Measurements from ENCODE around the gene DDX31. TPM values are rescaled to one million over a fixed set of nuclear protein-coding genes. Genes with fewer than 3 reads are reported as not detected.

DDX31 gene
- total RNA-seq, 4 donors from 2014 or later = 33.4 to 44.1 (median 36.0) TPM

DNA sequence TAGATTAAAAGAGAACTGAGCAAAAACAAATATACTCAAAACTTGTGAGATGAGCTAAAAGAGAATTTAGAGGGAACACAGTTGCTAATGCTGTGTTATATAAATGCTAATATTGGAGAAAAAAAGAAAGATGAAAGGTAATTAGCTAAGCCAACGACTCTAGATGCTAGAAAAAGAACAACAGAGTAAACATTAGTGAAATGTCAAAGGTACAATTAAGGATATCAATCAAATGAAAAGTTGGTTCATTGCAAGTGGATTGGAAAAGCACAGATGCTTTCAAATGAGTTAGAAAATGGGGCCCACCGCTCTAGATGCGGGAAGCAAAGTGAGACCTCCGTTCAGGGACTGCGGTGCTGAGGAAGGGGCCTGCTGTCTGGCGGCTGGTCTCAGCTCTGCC lies 105.3 kb downstream of the DDX31 start:
- no peak overlapping the region for H3K27ac ChIP-seq
- TF ChIP-seq, protein P1, sequence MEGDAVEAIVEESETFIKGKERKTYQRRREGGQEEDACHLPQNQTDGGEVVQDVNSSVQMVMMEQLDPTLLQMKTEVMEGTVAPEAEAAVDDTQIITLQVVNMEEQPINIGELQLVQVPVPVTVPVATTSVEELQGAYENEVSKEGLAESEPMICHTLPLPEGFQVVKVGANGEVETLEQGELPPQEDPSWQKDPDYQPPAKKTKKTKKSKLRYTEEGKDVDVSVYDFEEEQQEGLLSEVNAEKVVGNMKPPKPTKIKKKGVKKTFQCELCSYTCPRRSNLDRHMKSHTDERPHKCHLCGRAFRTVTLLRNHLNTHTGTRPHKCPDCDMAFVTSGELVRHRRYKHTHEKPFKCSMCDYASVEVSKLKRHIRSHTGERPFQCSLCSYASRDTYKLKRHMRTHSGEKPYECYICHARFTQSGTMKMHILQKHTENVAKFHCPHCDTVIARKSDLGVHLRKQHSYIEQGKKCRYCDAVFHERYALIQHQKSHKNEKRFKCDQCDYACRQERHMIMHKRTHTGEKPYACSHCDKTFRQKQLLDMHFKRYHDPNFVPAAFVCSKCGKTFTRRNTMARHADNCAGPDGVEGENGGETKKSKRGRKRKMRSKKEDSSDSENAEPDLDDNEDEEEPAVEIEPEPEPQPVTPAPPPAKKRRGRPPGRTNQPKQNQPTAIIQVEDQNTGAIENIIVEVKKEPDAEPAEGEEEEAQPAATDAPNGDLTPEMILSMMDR (IDR thresholded peaks at IDR 0.05) = no peak
- no peaks in the 10 kb centered on the region for H3K27me3 ChIP-seq
- H3K9me3 ChIP-seq = no peaks in the 10 kb centered on the region
- no peak for DNase-seq
- 77 to 83% methylated on average over 6 of the region's 6 CpGs for WGBS, 2 donors
- H3K4me3 ChIP-seq (replicated peaks in 1 of 3) = no peak overlapping the region
- intact Hi-C loops (cut with DNase I) = no loop called here
- H3K36me3 ChIP-seq = no peaks in the 10 kb centered on the region
- H3K4me1 ChIP-seq = peaks cover 0 to 12% of the 10 kb centered on the region in 2 donors

DNA sequence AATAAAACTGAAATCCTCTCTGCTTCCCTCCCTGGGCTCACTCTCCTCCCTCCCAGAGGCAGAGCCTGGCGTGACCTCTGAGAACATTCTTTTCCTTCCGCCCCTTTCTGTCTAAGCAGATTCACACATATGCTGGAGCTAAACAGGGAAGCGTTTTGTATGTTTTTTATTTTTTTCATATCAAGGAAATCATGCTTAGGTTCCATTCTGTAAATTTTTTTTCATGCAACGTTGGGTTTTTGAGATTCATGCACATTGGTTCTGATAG lies 107.5 kb downstream of the DDX31 start:
- peaks cover 0 to 12% of the 10 kb centered on the region in 2 donors for H3K4me1 ChIP-seq
- no peak for DNase-seq
- WGBS, 2 donors = 55 to 65% methylated on average over 4 of the region's 4 CpGs
- H3K27ac ChIP-seq = no peak overlapping the region
- no peaks in the 10 kb centered on the region for H3K36me3 ChIP-seq
- intact Hi-C loops (cut with DNase I) = no loop called here
- TF ChIP-seq, protein P1 (IDR thresholded peaks at IDR 0.05) = no peak
- H3K9me3 ChIP-seq = no peaks in the 10 kb centered on the region
- no peaks in the 10 kb centered on the region for H3K27me3 ChIP-seq
- no peak overlapping the region for H3K4me3 ChIP-seq (replicated peaks in 1 of 3)

DNA sequence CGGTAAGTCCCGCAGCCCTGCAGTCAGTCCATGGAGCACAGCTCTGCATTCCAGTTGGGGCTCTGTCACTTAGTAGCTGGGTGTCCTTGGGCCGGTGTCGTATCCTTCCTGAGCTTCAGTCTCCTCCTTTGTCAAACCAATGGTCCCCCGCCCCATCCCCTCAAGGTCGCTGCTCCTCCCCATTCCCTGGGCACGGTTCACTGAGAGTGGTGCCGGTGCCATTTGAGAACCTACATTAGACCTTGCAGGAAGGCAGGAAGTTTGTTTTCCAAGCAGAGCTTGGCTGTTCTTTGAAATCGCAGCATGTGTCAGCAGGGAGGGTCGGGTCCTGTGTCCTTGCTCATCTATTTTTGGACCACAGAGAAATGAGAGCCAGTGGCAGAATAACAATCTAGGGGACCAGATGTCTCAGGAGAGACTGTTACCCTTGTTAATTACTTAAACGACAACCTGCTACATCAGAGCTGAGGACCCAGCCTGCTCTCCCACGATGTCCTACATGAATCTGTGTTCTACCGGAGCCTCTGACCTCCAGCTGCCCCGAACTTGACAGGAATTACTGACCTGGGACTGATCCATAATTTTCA lies 109.1 kb downstream of the DDX31 start:
- DNase-seq = peak in 1 of 2 donors; percentile 18
- Histone ChIP-seq H3K36me3 (no peaks in the 10 kb centered on the region), H3K4me1 (peaks cover 0 to 12% of the 10 kb centered on the region in 2 donors), H3K27ac (no peak overlapping the region), H3K9me3 (no peaks in the 10 kb centered on the region), H3K27me3 (no peaks in the 10 kb centered on the region), H3K4me3 (replicated peaks in 1 of 3) (no peak overlapping the region)
- WGBS, 2 donors = 18 to 28% methylated on average over 14 of the region's 14 CpGs
- intact Hi-C loops (cut with DNase I) = no loop called here
- TF ChIP-seq, protein P1 (IDR thresholded peaks at IDR 0.05) = no peak
- TF ChIP-seq POLR2A (IDR thresholded peaks at IDR 0.05) = no peak

DNA sequence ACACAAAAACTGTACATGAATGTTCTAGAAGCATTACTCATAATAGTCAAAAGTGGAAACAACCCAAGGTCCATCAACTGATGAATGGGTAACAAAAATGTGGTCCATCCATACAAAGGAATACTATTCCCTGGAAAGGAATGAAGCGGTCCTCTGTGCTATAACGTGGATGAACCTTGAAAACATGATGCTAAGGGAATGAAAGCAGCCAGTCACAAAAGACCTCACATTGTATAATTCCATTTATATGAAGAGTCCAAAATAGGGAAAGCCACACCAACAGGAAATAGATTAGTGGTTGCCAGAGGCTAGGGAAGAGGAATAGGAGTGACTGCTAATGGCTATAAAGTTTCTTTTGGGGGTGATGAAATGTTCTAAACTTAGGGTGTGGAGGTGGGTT lies 110.1 kb downstream of the DDX31 start:
- Histone ChIP-seq H3K4me3 (replicated peaks in 1 of 3) (no peak overlapping the region), H3K4me1 (peaks cover 0 to 12% of the 10 kb centered on the region in 2 donors), H3K9me3 (no peaks in the 10 kb centered on the region), H3K27ac (no peak overlapping the region), H3K27me3 (no peaks in the 10 kb centered on the region), H3K36me3 (no peaks in the 10 kb centered on the region)
- WGBS, 2 donors = 90% methylated on average over 2 of the region's 2 CpGs
- DNase-seq = no peak
- intact Hi-C loops (cut with DNase I) = no loop called here
- no peak for TF ChIP-seq POLR2A (IDR thresholded peaks at IDR 0.05)
- TF ChIP-seq, protein P1 (IDR thresholded peaks at IDR 0.05) = no peak

DNA sequence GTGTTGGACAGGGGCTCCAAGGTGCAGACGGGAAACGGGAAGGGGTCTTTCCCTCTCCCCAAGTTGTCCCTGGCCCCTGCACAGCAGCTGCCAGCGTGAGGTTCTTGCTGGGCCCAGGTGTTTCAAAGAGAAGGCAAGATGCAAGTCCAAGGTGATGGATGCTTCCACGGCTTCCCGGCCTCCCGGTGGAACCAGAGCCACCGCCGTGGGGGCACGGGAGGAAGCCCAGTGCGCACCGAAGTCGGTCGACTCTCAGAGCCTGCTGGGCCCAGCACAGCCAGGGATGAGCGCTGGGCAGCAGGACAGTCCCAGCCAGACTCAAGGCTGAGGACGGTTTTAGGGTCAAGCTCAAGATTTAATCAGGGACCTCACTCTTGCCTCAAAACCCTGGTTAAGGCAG lies 112.6 kb downstream of the DDX31 start:
- no peak for TF ChIP-seq POLR2A (IDR thresholded peaks at IDR 0.05)
- TF ChIP-seq, protein P1 (IDR thresholded peaks at IDR 0.05) = no peak
- Histone ChIP-seq H3K27ac (no peak overlapping the region), H3K27me3 (no peaks in the 10 kb centered on the region), H3K9me3 (no peaks in the 10 kb centered on the region), H3K4me3 (replicated peaks in 1 of 3) (no peak overlapping the region), H3K4me1 (peaks cover 0 to 12% of the 10 kb centered on the region in 2 donors), H3K36me3 (no peaks in the 10 kb centered on the region)
- DNase-seq = no peak
- intact Hi-C loops (cut with DNase I) = no loop called here
- WGBS, 2 donors = 89 to 94% methylated on average over 15 of the region's 15 CpGs

Measured in thyroid gland (tissue), 4 donors.